ENCODE results near the gene HPSE2. TPM values are rescaled to one million over a fixed set of nuclear protein-coding genes. Genes with fewer than 3 reads are reported as not detected.

Gene HPSE2
- total and polyA plus RNA-seq, 5 donors, result 0.09 TPM; not detected in 4

DNA sequence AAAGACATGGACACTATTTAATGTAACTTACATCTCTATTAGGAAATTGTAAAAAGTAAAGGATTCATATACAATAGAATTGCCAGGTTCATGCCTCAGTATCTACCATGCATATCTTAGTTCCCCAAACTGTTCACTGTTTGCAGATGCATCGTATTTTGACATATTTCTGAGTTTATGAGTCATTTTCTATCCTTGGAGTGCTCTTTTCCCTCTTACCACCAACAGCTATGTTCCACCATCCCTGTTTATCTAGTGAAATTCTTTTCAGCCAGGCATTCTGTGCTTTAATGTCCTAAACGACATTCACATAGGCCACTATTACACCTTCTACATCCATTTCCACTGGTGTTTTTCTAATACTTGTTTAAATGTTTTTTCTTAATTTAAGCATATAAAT is 649.6 kb downstream of the HPSE2 start:
- intact Hi-C loops (cut with DNase I), result no loop called here
- Histone ChIP-seq H3K9me3 (ENCODE audit: control insufficient read depth, low read length) (no peaks in the 10 kb centered on the region), H3K4me3 (ENCODE audit: low read length) (no peak overlapping the region), H3K4me1 (ENCODE audit: control insufficient read depth, insufficient read depth, low read length) (peaks cover 3% of the 10 kb centered on the region), H3K27ac (ENCODE audit: low read length) (no peak overlapping the region), H3K27me3 (ENCODE audit: control insufficient read depth, insufficient read depth) (no peaks in the 10 kb centered on the region)
- no peak for ATAC-seq
- DNase-seq, result no peak
- 60% methylated on average over 2 of the region's 2 CpGs for WGBS

- H3K4me3 ChIP-seq (ENCODE audit: low read length), result no peak overlapping the region
- intact Hi-C loops (cut with DNase I), result no loop called here
- 46% methylated on average over 2 of the region's 2 CpGs for WGBS
- H3K27me3 ChIP-seq (ENCODE audit: control insufficient read depth, insufficient read depth), result no peaks in the 10 kb centered on the region
- ATAC-seq (no peak), DNase-seq (no peak)
- no peaks in the 10 kb centered on the region for H3K4me1 ChIP-seq (ENCODE audit: control insufficient read depth, insufficient read depth, low read length)
- H3K9me3 ChIP-seq (ENCODE audit: control insufficient read depth, low read length), result no peaks in the 10 kb centered on the region
- no peak overlapping the region for H3K27ac ChIP-seq (ENCODE audit: low read length)
Observed at GRCh38 chr10:98582363-98582762, 653.3 kb downstream of the HPSE2 start.

GRCh38 chr10:98577578-98577977 is 658.1 kb downstream of the HPSE2 start:
- ATAC-seq (no peak), DNase-seq (no peak)
- Histone ChIP-seq H3K4me3 (ENCODE audit: low read length) (no peak overlapping the region), H3K27me3 (ENCODE audit: control insufficient read depth, insufficient read depth) (no peaks in the 10 kb centered on the region), H3K9me3 (ENCODE audit: control insufficient read depth, low read length) (no peaks in the 10 kb centered on the region), H3K4me1 (ENCODE audit: control insufficient read depth, insufficient read depth, low read length) (no peaks in the 10 kb centered on the region), H3K27ac (ENCODE audit: low read length) (no peak overlapping the region)
- intact Hi-C loops (cut with DNase I), result no loop called here

DNA sequence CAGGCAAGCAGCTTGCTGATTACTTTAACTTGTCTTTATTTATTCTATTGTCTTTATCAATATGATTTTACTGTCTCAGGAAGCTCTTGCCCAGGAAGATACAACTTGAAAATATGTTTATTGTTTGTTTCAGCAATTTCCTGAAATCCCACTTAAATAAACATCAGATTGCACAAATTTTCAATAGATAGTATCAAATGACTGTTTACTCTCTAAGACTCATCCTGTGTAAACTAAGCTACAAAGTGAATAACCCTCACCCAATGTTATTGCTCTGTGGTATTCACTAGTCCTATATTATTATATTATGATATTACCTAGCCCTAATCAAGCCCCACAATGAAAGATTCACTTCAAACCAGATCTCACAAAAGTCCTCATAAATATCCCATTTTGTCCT is 658.5 kb downstream of the HPSE2 start:
- H3K27ac ChIP-seq (ENCODE audit: low read length), result no peak overlapping the region
- H3K27me3 ChIP-seq (ENCODE audit: control insufficient read depth, insufficient read depth), result no peaks in the 10 kb centered on the region
- ATAC-seq (no peak), DNase-seq (no peak)
- no peak overlapping the region for H3K4me3 ChIP-seq (ENCODE audit: low read length)
- H3K4me1 ChIP-seq (ENCODE audit: control insufficient read depth, insufficient read depth, low read length), result no peaks in the 10 kb centered on the region
- intact Hi-C loops (cut with DNase I), result no loop called here
- no peaks in the 10 kb centered on the region for H3K9me3 ChIP-seq (ENCODE audit: control insufficient read depth, low read length)

- Histone ChIP-seq H3K27me3 (ENCODE audit: control insufficient read depth, insufficient read depth) (no peaks in the 10 kb centered on the region), H3K4me3 (ENCODE audit: low read length) (no peak overlapping the region), H3K4me1 (ENCODE audit: control insufficient read depth, insufficient read depth, low read length) (no peaks in the 10 kb centered on the region), H3K27ac (ENCODE audit: low read length) (no peak overlapping the region), H3K9me3 (ENCODE audit: control insufficient read depth, low read length) (no peaks in the 10 kb centered on the region)
- intact Hi-C loops (cut with DNase I), result no loop called here
- DNase-seq (no peak), ATAC-seq (no peak)
- WGBS, result 61% methylated on average over 4 of the region's 4 CpGs
Observed at GRCh38 chr10:98576096-98576495, 659.6 kb downstream of the HPSE2 start.

DNA sequence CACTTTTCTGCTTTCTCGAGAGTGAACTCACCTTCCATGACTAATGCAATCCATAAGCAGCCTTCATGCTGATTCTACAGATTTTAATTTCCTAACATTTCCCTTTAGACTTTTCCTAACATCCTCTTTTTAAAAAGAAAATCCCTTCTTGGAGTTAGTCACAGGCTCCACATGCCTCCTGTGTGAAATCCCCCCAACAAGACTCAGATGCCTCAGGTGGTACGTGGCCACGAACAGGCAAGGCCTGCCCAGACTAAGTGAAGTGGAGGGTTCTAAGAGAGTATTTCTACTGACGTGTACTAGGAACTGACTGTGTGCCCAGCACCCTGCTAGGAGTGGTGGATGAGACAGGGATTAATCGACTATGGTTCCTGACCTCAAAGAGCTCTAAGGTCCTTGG is 663.1 kb downstream of the HPSE2 start:
- intact Hi-C loops (cut with DNase I), result no loop called here
- DNase-seq (no peak), ATAC-seq (no peak)
- no peak overlapping the region for H3K4me3 ChIP-seq (ENCODE audit: low read length)
- no peaks in the 10 kb centered on the region for H3K27me3 ChIP-seq (ENCODE audit: control insufficient read depth, insufficient read depth)
- WGBS, result 66% methylated on average over 5 of the region's 5 CpGs
- H3K27ac ChIP-seq (ENCODE audit: low read length), result no peak overlapping the region
- no peaks in the 10 kb centered on the region for H3K4me1 ChIP-seq (ENCODE audit: control insufficient read depth, insufficient read depth, low read length)
- no peaks in the 10 kb centered on the region for H3K9me3 ChIP-seq (ENCODE audit: control insufficient read depth, low read length)

DNA sequence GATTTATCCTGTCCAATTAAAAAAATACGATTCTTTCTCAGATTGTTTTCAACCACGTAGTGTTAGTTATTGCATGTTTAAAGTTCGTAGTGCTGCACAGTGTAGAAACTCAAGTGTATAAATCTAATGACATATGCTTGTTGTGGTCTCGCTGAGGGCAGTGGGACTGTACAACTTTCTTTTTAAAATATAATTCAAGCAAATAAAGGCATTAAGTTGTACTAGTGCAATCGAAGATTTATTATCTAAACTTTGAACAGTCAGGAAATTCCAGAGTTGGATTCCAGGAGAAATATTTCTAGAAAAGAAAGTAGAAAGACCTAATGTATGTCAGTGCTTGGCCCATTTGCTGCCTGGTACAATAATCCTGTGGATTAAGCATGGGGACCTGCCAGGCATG is 664.8 kb downstream of the HPSE2 start:
- Histone ChIP-seq H3K27me3 (ENCODE audit: control insufficient read depth, insufficient read depth) (no peaks in the 10 kb centered on the region), H3K4me3 (ENCODE audit: low read length) (no peak overlapping the region), H3K27ac (ENCODE audit: low read length) (no peak overlapping the region), H3K9me3 (ENCODE audit: control insufficient read depth, low read length) (no peaks in the 10 kb centered on the region), H3K4me1 (ENCODE audit: control insufficient read depth, insufficient read depth, low read length) (no peaks in the 10 kb centered on the region)
- WGBS, result 76% methylated on average over 5 of the region's 5 CpGs
- DNase-seq (no peak), ATAC-seq (no peak)
- intact Hi-C loops (cut with DNase I), result no loop called here

DNA sequence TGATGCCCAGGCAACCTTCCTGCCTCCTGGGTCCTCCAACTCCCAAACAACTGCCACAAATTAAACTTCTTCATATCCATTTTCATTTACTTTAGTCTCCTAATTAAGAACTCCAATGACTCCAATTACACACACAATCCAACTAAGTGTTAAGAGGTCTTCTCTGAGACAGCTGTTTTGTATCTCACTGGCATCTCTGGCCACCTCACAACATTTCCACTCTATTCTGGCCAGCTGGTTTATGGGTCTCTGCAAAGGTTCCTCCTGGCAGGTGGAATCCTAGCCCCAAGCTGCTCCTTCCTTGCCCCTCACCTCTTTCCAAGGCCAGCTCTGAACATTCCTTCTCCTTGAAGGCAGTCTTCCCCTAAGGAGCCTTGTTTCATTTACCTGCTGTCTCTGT is 665.8 kb downstream of the HPSE2 start:
- ATAC-seq, result no peak
- intact Hi-C loops (cut with DNase I), result no loop called here
- Histone ChIP-seq H3K4me1 (ENCODE audit: control insufficient read depth, insufficient read depth, low read length) (no peaks in the 10 kb centered on the region), H3K4me3 (ENCODE audit: low read length) (no peak overlapping the region), H3K9me3 (ENCODE audit: control insufficient read depth, low read length) (no peaks in the 10 kb centered on the region), H3K27ac (ENCODE audit: low read length) (no peak overlapping the region), H3K27me3 (ENCODE audit: control insufficient read depth, insufficient read depth) (no peaks in the 10 kb centered on the region)
- DNase-seq, result no peak

- intact Hi-C loops (cut with DNase I), result no loop called here
- WGBS, result 79% methylated on average over 2 of the region's 2 CpGs
- H3K27ac ChIP-seq (ENCODE audit: low read length), result no peak overlapping the region
Observed at GRCh38 chr10:98568551-98568950, 667.1 kb downstream of the HPSE2 start.

DNA sequence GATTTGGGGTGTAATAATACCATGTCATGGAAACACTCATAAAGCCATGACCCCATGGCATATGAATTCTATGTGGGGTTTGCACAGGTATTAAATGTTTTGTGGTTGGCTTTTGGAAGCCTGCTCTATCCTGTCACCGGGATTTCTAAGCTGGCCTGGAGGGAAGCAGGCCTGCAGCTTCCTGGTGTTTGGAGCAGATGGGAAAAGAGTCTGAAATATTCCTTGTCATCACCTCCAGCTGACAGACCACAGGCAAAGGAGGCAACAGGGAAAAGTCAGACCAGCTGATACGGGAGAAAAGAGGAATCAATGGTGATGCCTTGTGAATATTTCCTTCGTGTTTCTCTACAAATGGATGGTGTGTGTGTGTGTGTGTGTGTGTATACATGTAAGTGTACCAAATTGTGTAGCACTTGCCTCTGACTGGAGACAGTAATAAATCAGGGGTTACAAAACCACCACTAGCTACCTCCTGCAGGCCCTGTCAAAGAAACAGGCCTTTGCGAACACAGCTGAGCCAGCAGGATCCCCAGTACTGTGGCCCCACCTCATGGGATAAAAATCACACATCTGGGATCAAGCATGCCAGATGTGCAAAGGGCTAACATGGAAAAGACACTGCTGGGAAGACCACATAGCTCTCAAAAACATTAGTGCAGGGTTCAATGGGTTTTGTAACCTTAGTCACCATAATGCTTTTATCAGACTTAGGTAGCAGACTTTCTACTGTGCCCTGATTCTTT is 668.1 kb downstream of the HPSE2 start:
- ATAC-seq (no peak), DNase-seq (no peak)
- H3K9me3 ChIP-seq (ENCODE audit: control insufficient read depth, low read length), result no peaks in the 10 kb centered on the region
- WGBS, result 17% methylated on average over 4 of the region's 4 CpGs
- intact Hi-C loops (cut with DNase I), result no loop called here
- H3K4me3 ChIP-seq (ENCODE audit: low read length), result no peak overlapping the region
- no peaks in the 10 kb centered on the region for H3K27me3 ChIP-seq (ENCODE audit: control insufficient read depth, insufficient read depth)
- H3K27ac ChIP-seq (ENCODE audit: low read length), result no peak overlapping the region
- H3K4me1 ChIP-seq (ENCODE audit: control insufficient read depth, insufficient read depth, low read length), result no peaks in the 10 kb centered on the region

More at GRCh38 chr10:98568551-98568950, 667.1 kb downstream of the HPSE2 start:
- DNase-seq (no peak), ATAC-seq (no peak)
- Histone ChIP-seq H3K4me3 (ENCODE audit: low read length) (no peak overlapping the region), H3K4me1 (ENCODE audit: control insufficient read depth, insufficient read depth, low read length) (no peaks in the 10 kb centered on the region), H3K9me3 (ENCODE audit: control insufficient read depth, low read length) (no peaks in the 10 kb centered on the region), H3K27me3 (ENCODE audit: control insufficient read depth, insufficient read depth) (no peaks in the 10 kb centered on the region)

DNA sequence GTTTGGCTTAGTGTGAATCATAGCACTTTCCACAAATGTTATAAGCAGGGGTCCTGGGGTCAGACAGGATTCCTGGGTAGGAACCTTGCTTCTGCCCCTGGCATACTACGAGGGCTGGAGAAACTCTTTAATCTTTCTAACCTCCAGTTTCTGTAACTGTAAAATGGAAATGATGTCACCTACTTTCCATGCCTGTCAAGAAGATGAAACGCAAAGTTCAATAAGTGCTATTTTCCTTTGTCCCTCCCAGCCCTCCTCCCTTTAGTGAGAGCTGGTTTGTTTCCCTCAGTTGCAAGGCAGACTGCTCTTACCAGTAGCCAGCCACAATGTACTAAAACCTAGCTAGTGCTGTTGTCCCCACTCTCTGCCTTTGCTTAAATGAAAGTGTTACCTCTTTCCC is 671.8 kb downstream of the HPSE2 start:
- ATAC-seq, result no peak
- no peaks in the 10 kb centered on the region for H3K4me1 ChIP-seq (ENCODE audit: control insufficient read depth, insufficient read depth, low read length)
- no peak for DNase-seq
- 39% methylated on average over 2 of the region's 2 CpGs for WGBS
- no peak overlapping the region for H3K27ac ChIP-seq (ENCODE audit: low read length)
- no peaks in the 10 kb centered on the region for H3K27me3 ChIP-seq (ENCODE audit: control insufficient read depth, insufficient read depth)
- intact Hi-C loops (cut with DNase I), result no loop called here
- H3K9me3 ChIP-seq (ENCODE audit: control insufficient read depth, low read length), result no peaks in the 10 kb centered on the region
- no peak overlapping the region for H3K4me3 ChIP-seq (ENCODE audit: low read length)

- WGBS, result 82% methylated on average over 2 of the region's 2 CpGs
- DNase-seq (no peak), ATAC-seq (no peak)
- Histone ChIP-seq H3K4me3 (ENCODE audit: low read length) (no peak overlapping the region), H3K4me1 (ENCODE audit: control insufficient read depth, insufficient read depth, low read length) (no peaks in the 10 kb centered on the region), H3K27ac (ENCODE audit: low read length) (no peak overlapping the region), H3K9me3 (ENCODE audit: control insufficient read depth, low read length) (no peaks in the 10 kb centered on the region), H3K27me3 (ENCODE audit: control insufficient read depth, insufficient read depth) (no peaks in the 10 kb centered on the region)
- intact Hi-C loops (cut with DNase I), result no loop called here
Observed at GRCh38 chr10:98560565-98560964, 675.1 kb downstream of the HPSE2 start.
